GM12875 (cell line): ENCODE data around the gene FUT9.

Experiments used
- H3K4me3 ChIP-seq: one replicate; pipeline ENCODE4 v1.5.1; 2011; ENCODE audit warnings: low read depth, low read length, control low read depth
- TF ChIP-seq, protein P1 (sequence below): IDR thresholded peaks from 2 replicates; pipeline ENCODE4 v1.5.1; 2011; ENCODE audit warnings: low read depth, mild to moderate bottlenecking, control low read depth, inconsistent platforms, low read length, moderate library complexity, borderline replicate concordance; ENCODE audit not compliant: insufficient read depth

FUT9 gene

DNA sequence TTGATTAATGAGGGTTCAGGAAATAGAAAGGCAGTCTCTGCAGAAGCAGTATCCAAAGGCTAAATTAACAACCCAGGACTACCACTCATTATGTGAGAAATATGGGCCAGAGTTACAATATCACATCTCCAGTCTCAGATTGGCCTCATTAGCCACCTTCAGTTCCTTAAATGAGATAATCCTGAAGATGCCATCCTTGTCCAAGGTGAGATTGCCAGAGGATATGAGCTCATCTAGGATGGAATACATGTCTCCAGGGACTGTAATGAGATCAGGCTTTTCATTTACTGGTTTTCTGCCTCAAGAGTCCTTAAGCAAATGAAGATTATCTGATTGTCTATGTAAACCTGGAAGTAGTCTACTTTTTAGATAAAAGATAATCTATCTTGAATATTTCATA is 196.3 kb downstream of the FUT9 start:
- no peak overlapping the region for H3K4me3 ChIP-seq
- TF ChIP-seq, protein P1, sequence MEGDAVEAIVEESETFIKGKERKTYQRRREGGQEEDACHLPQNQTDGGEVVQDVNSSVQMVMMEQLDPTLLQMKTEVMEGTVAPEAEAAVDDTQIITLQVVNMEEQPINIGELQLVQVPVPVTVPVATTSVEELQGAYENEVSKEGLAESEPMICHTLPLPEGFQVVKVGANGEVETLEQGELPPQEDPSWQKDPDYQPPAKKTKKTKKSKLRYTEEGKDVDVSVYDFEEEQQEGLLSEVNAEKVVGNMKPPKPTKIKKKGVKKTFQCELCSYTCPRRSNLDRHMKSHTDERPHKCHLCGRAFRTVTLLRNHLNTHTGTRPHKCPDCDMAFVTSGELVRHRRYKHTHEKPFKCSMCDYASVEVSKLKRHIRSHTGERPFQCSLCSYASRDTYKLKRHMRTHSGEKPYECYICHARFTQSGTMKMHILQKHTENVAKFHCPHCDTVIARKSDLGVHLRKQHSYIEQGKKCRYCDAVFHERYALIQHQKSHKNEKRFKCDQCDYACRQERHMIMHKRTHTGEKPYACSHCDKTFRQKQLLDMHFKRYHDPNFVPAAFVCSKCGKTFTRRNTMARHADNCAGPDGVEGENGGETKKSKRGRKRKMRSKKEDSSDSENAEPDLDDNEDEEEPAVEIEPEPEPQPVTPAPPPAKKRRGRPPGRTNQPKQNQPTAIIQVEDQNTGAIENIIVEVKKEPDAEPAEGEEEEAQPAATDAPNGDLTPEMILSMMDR: no peak

DNA sequence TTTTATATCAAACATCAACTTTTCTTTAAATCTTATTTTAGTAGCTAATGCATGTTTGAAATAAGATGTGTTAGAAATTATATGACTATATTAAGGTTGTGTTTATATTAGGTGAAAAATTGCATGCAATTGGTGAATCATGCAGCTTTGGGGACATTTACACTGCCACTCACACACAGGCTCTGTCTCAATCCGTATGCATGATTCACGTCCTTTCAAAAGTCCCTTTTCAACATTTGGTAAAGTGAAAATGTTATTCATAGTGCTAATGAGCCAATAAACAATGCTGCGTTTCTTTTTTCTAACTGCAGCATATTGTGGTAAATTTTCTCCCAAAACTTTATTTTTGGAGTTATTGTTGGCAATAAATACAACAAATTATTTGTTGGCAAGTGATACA is 198.0 kb downstream of the FUT9 start:
- TF ChIP-seq, protein P1: no peak
- no peak overlapping the region for H3K4me3 ChIP-seq

DNA sequence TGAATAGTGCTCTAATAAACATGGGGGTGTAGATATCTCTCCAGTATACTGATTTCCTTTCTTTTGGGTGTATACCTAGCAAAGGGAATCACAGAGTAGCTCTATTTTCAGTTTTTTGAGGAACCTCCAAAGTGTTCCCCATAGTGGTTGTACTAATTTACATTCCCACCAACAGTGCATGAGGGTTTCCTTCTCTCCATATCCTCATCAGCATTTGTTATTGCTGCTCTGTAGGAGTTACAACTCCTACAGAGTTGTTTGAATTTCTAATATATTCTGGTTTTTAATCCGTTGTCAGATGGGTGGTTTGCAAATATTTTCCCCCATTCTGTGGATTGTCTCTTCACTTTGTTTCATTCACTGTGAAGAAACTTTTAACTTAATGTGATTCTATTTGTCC is 207.9 kb downstream of the FUT9 start:
- no peak overlapping the region for H3K4me3 ChIP-seq
- TF ChIP-seq, protein P1: no peak

DNA sequence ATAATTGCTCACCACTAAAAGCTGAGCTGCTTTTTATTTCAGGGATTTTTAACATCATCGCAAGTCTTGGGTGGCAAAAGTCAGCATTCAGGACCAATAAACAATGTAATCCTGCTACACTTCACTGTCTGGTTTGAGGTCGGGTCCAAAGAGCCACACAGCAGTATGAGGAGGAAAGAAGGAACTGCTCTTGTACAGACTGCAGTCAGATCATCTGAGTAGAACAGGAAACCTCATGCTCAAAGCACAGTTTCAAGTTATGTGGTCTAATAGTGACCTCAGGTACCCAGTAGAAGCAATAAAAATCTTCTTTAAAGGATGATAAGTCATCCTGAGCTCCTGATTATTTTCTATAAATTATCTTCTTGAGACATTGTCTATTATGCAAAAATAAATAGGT is 211.4 kb downstream of the FUT9 start:
- H3K4me3 ChIP-seq: no peak overlapping the region
- TF ChIP-seq, protein P1: no peak

DNA sequence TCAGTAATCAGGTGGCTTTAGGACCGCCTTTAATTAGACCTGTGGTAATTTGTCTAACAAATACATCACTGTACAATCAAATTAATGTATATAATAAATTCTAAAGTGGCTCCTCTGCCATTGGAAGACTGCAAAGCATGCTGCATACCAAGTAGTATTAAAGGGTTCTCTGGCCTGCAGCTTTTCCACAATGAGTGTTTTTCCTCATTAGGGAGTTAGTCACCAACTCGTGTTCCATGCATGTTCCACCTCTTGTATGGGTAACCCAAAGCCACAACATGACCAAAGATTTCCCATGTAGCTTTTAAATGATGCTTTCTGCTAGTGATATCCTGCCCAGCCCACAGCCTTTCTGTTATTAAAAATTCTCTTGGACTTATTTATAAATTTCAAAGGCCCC is 218.7 kb downstream of the FUT9 start:
- TF ChIP-seq, protein P1: no peak
- no peak overlapping the region for H3K4me3 ChIP-seq

DNA sequence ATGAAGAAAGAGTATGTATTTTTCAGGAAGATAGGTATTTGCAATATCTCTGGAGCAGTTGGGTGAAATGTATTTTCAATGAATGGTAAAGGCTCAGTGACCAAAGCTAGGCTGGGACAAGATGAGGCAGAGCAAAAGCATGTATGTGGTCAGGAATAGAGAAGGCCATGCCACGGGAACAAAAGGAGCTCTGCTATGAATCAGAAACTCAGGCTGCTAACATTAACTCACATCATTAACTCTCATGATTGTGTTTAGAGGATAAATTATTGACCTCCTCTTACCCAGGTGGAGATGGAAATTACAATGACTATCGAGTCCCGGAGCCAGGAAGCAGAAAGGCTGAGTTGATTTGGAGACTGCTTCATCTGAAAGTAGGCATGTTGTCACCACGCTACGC is 220.2 kb downstream of the FUT9 start:
- TF ChIP-seq, protein P1: no peak

DNA sequence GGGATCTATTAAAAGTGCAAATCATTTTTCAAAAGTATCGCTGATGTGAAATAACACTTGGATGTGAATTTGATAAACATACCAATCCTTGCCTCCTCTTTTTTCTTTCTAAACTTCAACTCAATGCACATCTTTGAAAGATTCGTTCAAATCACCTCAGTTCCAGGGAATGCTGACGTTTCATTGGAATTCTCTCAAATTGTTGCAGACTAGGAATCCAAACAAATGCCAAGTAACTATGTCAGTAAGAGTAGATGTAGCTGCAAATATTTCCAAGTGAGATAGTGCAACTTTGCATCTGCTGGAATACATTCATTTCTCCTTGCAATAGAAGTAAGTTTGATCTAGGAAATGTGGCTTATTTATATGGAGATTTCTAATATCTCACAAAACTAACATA is 220.7 kb downstream of the FUT9 start:
- no peak overlapping the region for H3K4me3 ChIP-seq
- TF ChIP-seq, protein P1: no peak

More for the DNA sequence above, 220.2 kb downstream of the FUT9 start:
- no peak overlapping the region for H3K4me3 ChIP-seq
